Measurements from ENCODE around the gene NXPE3. TPM values are rescaled to one million over a fixed set of nuclear protein-coding genes. Genes with fewer than 3 reads are reported as not detected.

NXPE3 gene
- total RNA-seq, 2 donors from 2014 or later: 22.9 to 49.8 TPM

DNA sequence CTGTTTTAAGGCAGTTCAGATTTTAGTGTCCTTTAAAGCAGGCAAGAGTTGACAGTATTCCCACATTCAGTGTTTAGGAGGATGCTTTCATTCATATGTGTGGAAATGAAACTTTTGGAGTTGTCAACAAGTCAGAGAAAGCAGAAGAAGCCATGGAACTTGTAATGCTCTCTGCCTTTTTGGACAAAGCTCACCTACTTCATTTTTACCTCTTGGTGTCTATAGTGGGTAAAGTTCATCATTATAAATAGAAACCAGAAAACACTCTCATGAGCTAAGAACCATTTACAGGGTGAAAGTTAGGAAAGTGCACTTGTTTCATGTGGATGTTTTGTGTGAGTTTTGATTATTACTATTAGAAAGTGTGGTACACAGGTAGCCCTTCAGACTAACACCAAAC is 61.1 kb downstream of the NXPE3 start:
- Histone ChIP-seq H3K27ac (no peak overlapping the region), H3K4me3 (no peak overlapping the region), H3K27me3 (no peaks in the 10 kb centered on the region), H3K4me1 (peaks cover 0 to 6% of the 10 kb centered on the region in 2 donors), H3K9me3 (no peaks in the 10 kb centered on the region), H3K36me3 (no peaks in the 10 kb centered on the region)
- no peak for DNase-seq (ENCODE audit: low spot score)
- TF ChIP-seq, protein P1, sequence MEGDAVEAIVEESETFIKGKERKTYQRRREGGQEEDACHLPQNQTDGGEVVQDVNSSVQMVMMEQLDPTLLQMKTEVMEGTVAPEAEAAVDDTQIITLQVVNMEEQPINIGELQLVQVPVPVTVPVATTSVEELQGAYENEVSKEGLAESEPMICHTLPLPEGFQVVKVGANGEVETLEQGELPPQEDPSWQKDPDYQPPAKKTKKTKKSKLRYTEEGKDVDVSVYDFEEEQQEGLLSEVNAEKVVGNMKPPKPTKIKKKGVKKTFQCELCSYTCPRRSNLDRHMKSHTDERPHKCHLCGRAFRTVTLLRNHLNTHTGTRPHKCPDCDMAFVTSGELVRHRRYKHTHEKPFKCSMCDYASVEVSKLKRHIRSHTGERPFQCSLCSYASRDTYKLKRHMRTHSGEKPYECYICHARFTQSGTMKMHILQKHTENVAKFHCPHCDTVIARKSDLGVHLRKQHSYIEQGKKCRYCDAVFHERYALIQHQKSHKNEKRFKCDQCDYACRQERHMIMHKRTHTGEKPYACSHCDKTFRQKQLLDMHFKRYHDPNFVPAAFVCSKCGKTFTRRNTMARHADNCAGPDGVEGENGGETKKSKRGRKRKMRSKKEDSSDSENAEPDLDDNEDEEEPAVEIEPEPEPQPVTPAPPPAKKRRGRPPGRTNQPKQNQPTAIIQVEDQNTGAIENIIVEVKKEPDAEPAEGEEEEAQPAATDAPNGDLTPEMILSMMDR (IDR thresholded peaks at IDR 0.05): no peak

DNA sequence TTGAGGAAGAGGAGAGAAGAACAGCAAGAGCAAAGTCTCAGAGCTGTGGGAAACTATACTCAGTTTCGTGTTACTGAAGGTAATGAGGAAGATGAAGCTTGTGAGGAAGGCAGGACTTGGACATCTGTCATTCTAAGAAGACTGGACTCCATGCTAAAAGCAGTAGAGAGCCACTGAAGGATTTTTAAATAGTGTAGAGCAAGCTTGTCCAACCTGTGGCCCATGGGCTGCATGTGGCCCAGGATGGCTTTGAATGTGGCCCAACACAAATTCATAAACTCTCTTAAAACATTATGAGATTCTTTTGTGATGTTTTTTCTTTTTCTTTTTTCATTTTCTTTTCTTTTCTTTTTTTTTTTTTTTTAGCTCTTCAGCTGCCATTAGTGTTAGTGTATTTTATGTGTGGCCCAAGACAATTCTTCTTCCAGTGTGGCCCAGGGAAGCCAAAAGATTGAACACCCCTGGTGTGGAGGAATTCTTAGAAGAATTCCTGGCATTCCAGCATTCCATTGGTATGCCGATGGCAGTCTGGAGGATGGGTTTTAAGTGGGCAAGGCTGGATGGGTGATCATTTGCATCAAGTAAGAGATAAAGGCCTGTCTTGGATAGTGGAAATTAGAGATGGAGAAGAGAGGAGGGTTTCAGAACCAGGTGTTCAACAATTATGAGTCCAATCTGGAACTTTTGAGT is 63.4 kb downstream of the NXPE3 start:
- TF ChIP-seq, protein P1 (IDR thresholded peaks at IDR 0.05): no peak
- DNase-seq (ENCODE audit: low spot score): no peak

DNA sequence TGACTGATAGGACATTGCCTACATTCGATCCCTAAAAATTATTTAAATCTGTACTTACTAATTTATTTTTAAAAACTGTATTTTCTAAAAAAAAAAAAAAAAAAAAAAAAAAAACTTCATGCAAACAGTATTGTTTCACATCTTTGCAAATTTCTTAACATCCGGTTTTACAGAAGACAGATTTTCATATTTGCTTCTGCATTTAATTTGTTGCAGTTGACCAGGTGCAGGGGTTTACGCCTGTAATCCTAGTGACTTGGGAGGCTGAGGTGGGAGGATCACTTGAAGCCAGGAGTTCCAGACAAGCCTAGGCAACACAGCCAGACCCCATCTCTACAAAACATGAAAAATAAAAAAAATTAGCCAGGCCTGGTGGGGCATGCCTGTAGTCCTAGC is 63.9 kb downstream of the NXPE3 start:
- Histone ChIP-seq H3K4me1 (no peaks in the 10 kb centered on the region), H3K9me3 (no peaks in the 10 kb centered on the region), H3K36me3 (no peaks in the 10 kb centered on the region), H3K4me3 (no peak overlapping the region), H3K27me3 (no peaks in the 10 kb centered on the region), H3K27ac (no peak overlapping the region)
- no peak for DNase-seq (ENCODE audit: low spot score)
- TF ChIP-seq, protein P1 (IDR thresholded peaks at IDR 0.05): no peak

More for the DNA sequence above, 63.4 kb downstream of the NXPE3 start:
- Histone ChIP-seq H3K4me3 (no peak overlapping the region), H3K27me3 (no peaks in the 10 kb centered on the region), H3K4me1 (no peaks in the 10 kb centered on the region), H3K9me3 (no peaks in the 10 kb centered on the region), H3K27ac (no peak overlapping the region), H3K36me3 (no peaks in the 10 kb centered on the region)

DNA sequence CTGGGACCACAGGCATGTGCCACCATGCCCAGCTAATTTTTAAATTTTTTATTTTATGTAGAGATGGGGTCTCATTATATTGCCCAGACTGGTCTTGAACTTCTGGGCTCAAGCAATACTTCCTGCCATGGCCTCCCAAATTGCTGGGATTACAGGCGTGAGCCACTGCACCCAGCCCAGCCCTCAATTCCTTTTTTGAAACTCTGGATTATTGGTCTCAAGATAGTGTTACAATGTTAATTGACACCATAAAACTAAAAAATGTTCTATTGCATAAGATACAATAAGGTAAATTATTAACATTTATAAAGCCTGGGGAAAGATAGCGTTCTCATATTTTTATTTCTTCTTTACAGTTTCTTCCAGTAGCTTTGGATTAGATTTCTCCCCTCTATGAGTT is 66.4 kb downstream of the NXPE3 start:
- H3K36me3 ChIP-seq: no peaks in the 10 kb centered on the region
- TF ChIP-seq, protein P1 (IDR thresholded peaks at IDR 0.05): no peak

DNA sequence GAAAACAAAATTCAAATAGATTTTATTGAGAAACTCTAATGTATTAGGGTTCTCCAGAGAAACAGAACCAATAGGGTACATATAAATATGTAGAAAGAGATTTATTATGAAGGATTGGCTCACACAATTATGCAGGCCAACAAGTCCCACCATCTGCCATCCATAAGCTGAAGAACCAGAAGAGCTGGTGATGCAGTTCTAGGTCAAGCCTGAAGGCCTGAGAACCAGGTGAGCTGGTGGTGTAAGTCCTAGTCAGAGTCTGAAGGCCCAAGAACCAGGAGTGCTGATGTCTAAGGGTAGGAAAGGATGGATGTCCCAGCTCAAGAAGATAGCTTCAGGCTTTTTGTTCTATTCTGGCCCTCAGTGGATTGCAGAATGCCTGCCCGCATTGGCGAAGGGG is 67.7 kb downstream of the NXPE3 start:
- no peak overlapping the region for H3K4me3 ChIP-seq
- peaks cover under 1% of the 10 kb centered on the region for H3K36me3 ChIP-seq
- peaks cover 0 to 13% of the 10 kb centered on the region in 2 donors for H3K4me1 ChIP-seq
- no peak for DNase-seq (ENCODE audit: low spot score)
- H3K27me3 ChIP-seq: no peaks in the 10 kb centered on the region
- no peaks in the 10 kb centered on the region for H3K9me3 ChIP-seq
- TF ChIP-seq, protein P1 (IDR thresholded peaks at IDR 0.05): no peak
- H3K27ac ChIP-seq: no peak overlapping the region

More for the DNA sequence above, 66.4 kb downstream of the NXPE3 start:
- H3K9me3 ChIP-seq: no peaks in the 10 kb centered on the region
- no peak for DNase-seq (ENCODE audit: low spot score)
- no peak overlapping the region for H3K27ac ChIP-seq
- H3K4me1 ChIP-seq: peaks cover 0 to 7% of the 10 kb centered on the region in 2 donors
- H3K27me3 ChIP-seq: no peaks in the 10 kb centered on the region
- no peak overlapping the region for H3K4me3 ChIP-seq

DNA sequence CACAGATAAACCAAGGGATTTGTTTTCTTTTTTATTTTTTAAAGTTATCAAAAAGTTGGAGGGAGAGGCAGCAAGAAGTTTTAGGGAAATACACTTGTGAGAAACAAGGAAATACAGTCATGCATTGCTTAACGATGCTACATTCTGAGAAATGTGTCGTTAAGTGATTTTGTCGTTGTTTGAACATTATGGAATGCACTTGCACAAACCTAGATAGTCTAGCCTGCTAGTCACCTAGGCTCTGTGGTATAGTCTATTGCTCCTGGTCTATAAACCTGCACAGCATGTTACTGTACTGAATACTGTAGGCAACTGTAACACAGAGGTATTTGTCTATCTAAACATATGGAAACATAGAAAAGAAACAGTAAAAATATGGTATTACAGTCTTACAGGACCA is 68.3 kb downstream of the NXPE3 start:
- no peak for DNase-seq (ENCODE audit: low spot score)
- Histone ChIP-seq H3K36me3 (peaks cover 7% of the 10 kb centered on the region), H3K27me3 (no peaks in the 10 kb centered on the region), H3K27ac (no peak overlapping the region), H3K9me3 (no peaks in the 10 kb centered on the region), H3K4me1 (peaks cover 0 to 19% of the 10 kb centered on the region in 2 donors), H3K4me3 (no peak overlapping the region)
- TF ChIP-seq, protein P1 (IDR thresholded peaks at IDR 0.05): no peak
